SK-N-SH (cell line): Measurements from ENCODE around the gene C16orf96.

Experiments used
- TF ChIP-seq, protein P1 (sequence below): fragments of 200-600 bp; sonication (generic); IDR thresholded peaks from 2 replicates; pipeline ENCODE4 v1.6.1; 2017; ENCODE audit warnings: antibody characterized with exemption, mild to moderate bottlenecking, moderate library complexity
- TF ChIP-seq, protein P2 (sequence below): IDR thresholded peaks from 2 replicates; pipeline ENCODE4 v1.4.0; 2012; ENCODE audit warnings: low read depth

DNA sequence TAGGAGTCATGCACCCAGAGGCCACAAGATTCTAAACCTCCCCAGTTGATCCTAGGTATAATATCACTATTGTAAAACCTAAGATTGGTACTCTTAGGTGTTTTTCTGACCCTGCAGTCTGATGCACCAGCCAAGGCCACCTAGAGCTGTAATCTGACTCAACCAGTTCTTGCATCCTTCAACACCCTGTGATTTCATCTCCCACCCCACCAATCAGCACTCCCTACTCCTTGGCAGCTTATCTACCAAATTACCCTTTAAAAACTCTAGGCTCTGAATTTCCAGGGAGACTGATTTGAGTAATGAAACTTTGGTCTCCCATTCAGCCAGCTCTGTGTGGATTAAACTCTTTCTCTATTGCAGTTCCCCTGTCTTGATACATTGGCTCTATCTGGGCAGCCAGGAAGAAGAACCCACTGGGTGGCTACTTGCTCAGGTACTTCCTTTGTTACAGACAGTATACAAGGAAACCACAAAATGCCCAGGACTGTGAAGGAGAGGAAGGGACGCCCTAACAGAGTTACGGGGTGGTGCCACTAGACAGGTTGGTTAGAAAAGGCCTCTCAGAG, 16.3 kb upstream of the C16orf96 start:
- TF ChIP-seq, protein P1, sequence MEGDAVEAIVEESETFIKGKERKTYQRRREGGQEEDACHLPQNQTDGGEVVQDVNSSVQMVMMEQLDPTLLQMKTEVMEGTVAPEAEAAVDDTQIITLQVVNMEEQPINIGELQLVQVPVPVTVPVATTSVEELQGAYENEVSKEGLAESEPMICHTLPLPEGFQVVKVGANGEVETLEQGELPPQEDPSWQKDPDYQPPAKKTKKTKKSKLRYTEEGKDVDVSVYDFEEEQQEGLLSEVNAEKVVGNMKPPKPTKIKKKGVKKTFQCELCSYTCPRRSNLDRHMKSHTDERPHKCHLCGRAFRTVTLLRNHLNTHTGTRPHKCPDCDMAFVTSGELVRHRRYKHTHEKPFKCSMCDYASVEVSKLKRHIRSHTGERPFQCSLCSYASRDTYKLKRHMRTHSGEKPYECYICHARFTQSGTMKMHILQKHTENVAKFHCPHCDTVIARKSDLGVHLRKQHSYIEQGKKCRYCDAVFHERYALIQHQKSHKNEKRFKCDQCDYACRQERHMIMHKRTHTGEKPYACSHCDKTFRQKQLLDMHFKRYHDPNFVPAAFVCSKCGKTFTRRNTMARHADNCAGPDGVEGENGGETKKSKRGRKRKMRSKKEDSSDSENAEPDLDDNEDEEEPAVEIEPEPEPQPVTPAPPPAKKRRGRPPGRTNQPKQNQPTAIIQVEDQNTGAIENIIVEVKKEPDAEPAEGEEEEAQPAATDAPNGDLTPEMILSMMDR = no peak
- TF ChIP-seq, protein P2, sequence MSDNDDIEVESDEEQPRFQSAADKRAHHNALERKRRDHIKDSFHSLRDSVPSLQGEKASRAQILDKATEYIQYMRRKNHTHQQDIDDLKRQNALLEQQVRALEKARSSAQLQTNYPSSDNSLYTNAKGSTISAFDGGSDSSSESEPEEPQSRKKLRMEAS = no peak
